HK-2 (cell line): ENCODE results near the gene FBLN2.

Experiments
- DNase-seq: peaks from one replicate; pipeline ENCODE4 v3.0.0-alpha.2; 2018; ENCODE audit not compliant: unreplicated experiment

Gene FBLN2

GRCh38 chr3:13686367-13687160, 137.6 kb downstream of the FBLN2 start:
- DNase-seq = no peak

- no peak for DNase-seq
Observed at GRCh38 chr3:13687517-13687943, 138.6 kb downstream of the FBLN2 start.
